BJ (cell line): Measurements from ENCODE around the gene CFTR. TPM values are rescaled to one million over a fixed set of nuclear protein-coding genes. Genes with fewer than 3 reads are reported as not detected.
A peak's percentile ranks its signal among the peaks of the same experiment; 100 is the strongest.

ENCODE experiments used
- CTCF ChIA-PET: fragments of 350-600 bp; formaldehyde crosslinking; extraction: SDS; loops from one replicate; lab custom pipeline; 2021; ENCODE audit warnings: antibody characterized with exemption, inconsistent platforms; lab: Yijun Ruan, JAX
- POLR2A ChIA-PET: fragments of 300-600 bp; sonication (Branson Sonifier 250); formaldehyde crosslinking; extraction: SDS; loops from one replicate; lab custom pipeline; 2021; ENCODE audit warnings: antibody characterized with exemption; lab: Charles Lee
- DNase-seq: peaks from one replicate; pipeline ENCODE4 v3.0.0-alpha.2; 2011; ENCODE audit warnings: low read depth
- H3K27me3 ChIP-seq: 2 replicates; pipeline ENCODE4 v1.6.0; 2011; ENCODE audit warnings: low read length; ENCODE audit not compliant: control insufficient read depth, insufficient read depth
- H3K36me3 ChIP-seq: 2 replicates; pipeline ENCODE4 v1.5.1; 2011; ENCODE audit warnings: low read length; ENCODE audit not compliant: control insufficient read depth, insufficient read depth
- H3K4me3 ChIP-seq: 2 replicates; pipeline ENCODE4 v1.5.1; 2011; ENCODE audit warnings: low read depth, mild to moderate bottlenecking, control low read depth, low read length
- polyA plus RNA-seq: library from polyadenylated mRNA; depleted of rRNA; stranded (reverse); fragments of >200 nt; gene quantifications from 2 replicates; pipeline ENCODE4 v1.2.3, GENCODE V29; 2011
- TF ChIP-seq, protein P1 (sequence below): IDR thresholded peaks from 2 replicates; pipeline ENCODE4 v1.5.1; 2011; ENCODE audit warnings: low read depth, mild to moderate bottlenecking, control low read depth, inconsistent platforms, low read length, moderate library complexity; ENCODE audit not compliant: insufficient read depth

CFTR gene
- polyA plus RNA-seq, 1 experiment: not detected

GRCh38 chr7:117572856-117573620 is 93.2 kb downstream of the CFTR start:
- H3K36me3 ChIP-seq: no peaks in the 10 kb centered on the region
- DNase-seq: no peak
- TF ChIP-seq, protein P1, sequence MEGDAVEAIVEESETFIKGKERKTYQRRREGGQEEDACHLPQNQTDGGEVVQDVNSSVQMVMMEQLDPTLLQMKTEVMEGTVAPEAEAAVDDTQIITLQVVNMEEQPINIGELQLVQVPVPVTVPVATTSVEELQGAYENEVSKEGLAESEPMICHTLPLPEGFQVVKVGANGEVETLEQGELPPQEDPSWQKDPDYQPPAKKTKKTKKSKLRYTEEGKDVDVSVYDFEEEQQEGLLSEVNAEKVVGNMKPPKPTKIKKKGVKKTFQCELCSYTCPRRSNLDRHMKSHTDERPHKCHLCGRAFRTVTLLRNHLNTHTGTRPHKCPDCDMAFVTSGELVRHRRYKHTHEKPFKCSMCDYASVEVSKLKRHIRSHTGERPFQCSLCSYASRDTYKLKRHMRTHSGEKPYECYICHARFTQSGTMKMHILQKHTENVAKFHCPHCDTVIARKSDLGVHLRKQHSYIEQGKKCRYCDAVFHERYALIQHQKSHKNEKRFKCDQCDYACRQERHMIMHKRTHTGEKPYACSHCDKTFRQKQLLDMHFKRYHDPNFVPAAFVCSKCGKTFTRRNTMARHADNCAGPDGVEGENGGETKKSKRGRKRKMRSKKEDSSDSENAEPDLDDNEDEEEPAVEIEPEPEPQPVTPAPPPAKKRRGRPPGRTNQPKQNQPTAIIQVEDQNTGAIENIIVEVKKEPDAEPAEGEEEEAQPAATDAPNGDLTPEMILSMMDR: no peak
- H3K4me3 ChIP-seq: no peak overlapping the region
- POLR2A ChIA-PET: interaction anchor here (0.6 kb wide), 1 partner anchor 21 kb away, joined by 3 read pairs; no protein-coding TSS in a partner anchor
- CTCF ChIA-PET: interaction anchor here (1.4 kb wide), 1 partner anchor 100 kb away, joined by 5 read pairs; no protein-coding TSS in a partner anchor
- no peaks in the 10 kb centered on the region for H3K27me3 ChIP-seq

GRCh38 chr7:117581424-117581823 is 101.6 kb downstream of the CFTR start:
- ChIA-PET CTCF (no interaction called here), POLR2A (no interaction called here)
- Histone ChIP-seq H3K27me3 (no peaks in the 10 kb centered on the region), H3K36me3 (no peaks in the 10 kb centered on the region), H3K4me3 (no peak overlapping the region)
- no peak for DNase-seq
- TF ChIP-seq, protein P1: no peak

DNA sequence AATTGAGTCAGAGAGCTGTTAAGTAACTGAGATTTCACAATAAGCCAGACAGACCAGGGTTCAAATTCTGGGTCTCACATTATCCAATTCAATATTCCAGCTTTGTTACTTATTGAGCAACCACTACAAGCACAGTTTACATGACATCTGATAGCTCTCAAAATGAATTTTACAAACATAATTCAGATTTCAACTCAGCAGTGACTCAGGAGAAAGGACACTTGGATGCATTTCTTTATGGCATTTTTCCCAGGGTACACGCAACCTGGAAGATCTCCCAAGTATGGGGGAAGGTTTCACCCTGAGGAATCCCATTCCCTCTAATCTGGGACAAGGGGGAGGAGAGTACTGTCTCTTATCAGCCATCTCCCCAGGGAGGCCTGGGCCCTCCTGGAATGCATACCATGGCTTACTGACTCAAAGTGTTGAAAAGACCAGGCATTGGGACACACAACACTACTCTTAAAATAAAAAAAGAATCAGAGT is 102.4 kb downstream of the CFTR start:
- ChIA-PET POLR2A (no interaction called here), CTCF (no interaction called here)
- Histone ChIP-seq H3K27me3 (no peaks in the 10 kb centered on the region), H3K4me3 (no peak overlapping the region), H3K36me3 (no peaks in the 10 kb centered on the region)
- DNase-seq: peak; percentile 79
- TF ChIP-seq, protein P1: no peak

DNA sequence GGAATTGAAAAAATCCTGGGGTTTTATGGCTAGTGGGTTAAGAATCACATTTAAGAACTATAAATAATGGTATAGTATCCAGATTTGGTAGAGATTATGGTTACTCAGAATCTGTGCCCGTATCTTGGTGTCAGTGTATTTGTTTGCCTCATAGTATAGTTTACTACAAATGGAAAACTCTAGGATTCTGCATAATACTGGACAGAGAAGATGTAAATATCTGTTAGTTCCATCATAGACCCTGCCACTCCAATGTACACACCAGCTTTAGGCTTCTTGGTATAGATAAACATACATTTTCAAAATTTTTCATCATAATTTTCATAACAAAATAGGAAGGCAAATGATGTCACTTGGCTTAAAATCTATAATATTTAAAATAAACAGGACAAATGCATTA is 108.1 kb downstream of the CFTR start:
- ChIA-PET POLR2A (no interaction called here), CTCF (no interaction called here)
- DNase-seq: no peak
- Histone ChIP-seq H3K27me3 (no peaks in the 10 kb centered on the region), H3K36me3 (no peaks in the 10 kb centered on the region), H3K4me3 (no peak overlapping the region)
- TF ChIP-seq, protein P1: no peak

DNA sequence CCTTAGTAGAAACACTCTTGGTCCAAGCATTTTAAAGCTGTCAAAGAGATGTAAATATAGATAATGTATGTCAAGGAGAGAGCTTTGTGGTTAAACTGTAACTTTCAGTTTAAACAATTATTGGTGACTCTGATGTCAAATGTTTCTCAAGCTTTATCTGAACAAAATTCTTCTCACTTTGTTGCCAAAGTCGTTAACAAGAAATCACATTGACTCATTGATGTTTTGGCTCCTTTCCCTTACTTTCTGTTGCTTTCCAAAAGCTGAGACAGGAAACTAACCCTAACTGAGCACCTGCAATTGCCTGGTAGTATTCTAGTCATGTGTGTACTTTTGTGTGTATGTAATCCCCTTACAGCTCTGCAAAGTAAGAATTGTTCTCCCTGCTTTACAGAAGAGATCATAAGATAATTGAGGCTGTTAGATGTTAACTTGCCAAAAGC is 108.5 kb downstream of the CFTR start:
- Histone ChIP-seq H3K4me3 (no peak overlapping the region), H3K27me3 (no peaks in the 10 kb centered on the region), H3K36me3 (no peaks in the 10 kb centered on the region)
- POLR2A ChIA-PET: no interaction called here
- no peak for DNase-seq
- TF ChIP-seq, protein P1: no peak
- CTCF ChIA-PET: no interaction called here
